WTC11 (cell line): ENCODE measurements around the gene GPC6.

Experiments
- CREM ChIP-seq: sonication (generic); formaldehyde crosslinking; IDR thresholded peaks from 2 replicates; pipeline ENCODE4 v1.8.1; 2022; ENCODE audit warnings: mild to moderate bottlenecking, missing genetic modification reagents, moderate library complexity
- FOXK1 ChIP-seq: sonication (generic); formaldehyde crosslinking; IDR thresholded peaks from 2 replicates; pipeline ENCODE4 v1.8.0; 2022; ENCODE audit warnings: mild to moderate bottlenecking, moderate library complexity, missing genetic modification reagents
- MAX ChIP-seq: sonication (generic); formaldehyde crosslinking; IDR thresholded peaks from 2 replicates; pipeline ENCODE4 v1.8.0; 2022; ENCODE audit warnings: mild to moderate bottlenecking, missing genetic modification reagents
- NFYB ChIP-seq: sonication (generic); formaldehyde crosslinking; conservative IDR thresholded peaks from 2 replicates; pipeline ENCODE4 v1.8.0; 2022; ENCODE audit warnings: low read depth, missing genetic modification reagents
- SP1 ChIP-seq: sonication (generic); formaldehyde crosslinking; conservative IDR thresholded peaks from 2 replicates; pipeline ENCODE4 v1.8.1; 2022; ENCODE audit warnings: missing genetic modification reagents
- TCF7 ChIP-seq: sonication (generic); formaldehyde crosslinking; IDR thresholded peaks from 2 replicates; pipeline ENCODE4 v1.8.0; 2022; ENCODE audit warnings: mild to moderate bottlenecking, low read depth, missing genetic modification reagents, moderate library complexity
- ZNF121 ChIP-seq: sonication (generic); formaldehyde crosslinking; IDR thresholded peaks from 2 replicates; pipeline ENCODE4 v1.8.0; 2023; ENCODE audit warnings: missing genetic modification reagents
- ZNF317 ChIP-seq: sonication (generic); formaldehyde crosslinking; IDR thresholded peaks from 2 replicates; pipeline ENCODE4 v1.8.1; 2023; ENCODE audit warnings: low read depth, mild to moderate bottlenecking, moderate library complexity, missing genetic modification reagents, borderline replicate concordance
- TF ChIP-seq, protein P1 (sequence below): fragments of 200-600 bp; IDR thresholded peaks from 2 replicates; pipeline ENCODE4 v1.8.0; 2022; ENCODE audit warnings: antibody characterized with exemption
- TF ChIP-seq, protein P2 (sequence below): sonication (generic); formaldehyde crosslinking; IDR thresholded peaks from 2 replicates; pipeline ENCODE4 v1.8.1; 2022; ENCODE audit warnings: mild to moderate bottlenecking, moderate library complexity, missing genetic modification reagents
- TF ChIP-seq, protein P3 (sequence below): sonication (generic); formaldehyde crosslinking; IDR thresholded peaks from 2 replicates; pipeline ENCODE4 v1.8.0; 2022; ENCODE audit warnings: mild to moderate bottlenecking, missing genetic modification reagents
- TF ChIP-seq, protein P4 (sequence below): sonication (generic); formaldehyde crosslinking; IDR thresholded peaks from 2 replicates; pipeline ENCODE4 v1.8.1; 2022; ENCODE audit warnings: missing genetic modification reagents, borderline replicate concordance
- TF ChIP-seq, protein P5 (sequence below): sonication (generic); formaldehyde crosslinking; IDR thresholded peaks from 2 replicates; pipeline ENCODE4 v1.8.1; 2022; ENCODE audit warnings: low read depth, missing genetic modification reagents, borderline replicate concordance

- TF ChIP-seq, protein P1, sequence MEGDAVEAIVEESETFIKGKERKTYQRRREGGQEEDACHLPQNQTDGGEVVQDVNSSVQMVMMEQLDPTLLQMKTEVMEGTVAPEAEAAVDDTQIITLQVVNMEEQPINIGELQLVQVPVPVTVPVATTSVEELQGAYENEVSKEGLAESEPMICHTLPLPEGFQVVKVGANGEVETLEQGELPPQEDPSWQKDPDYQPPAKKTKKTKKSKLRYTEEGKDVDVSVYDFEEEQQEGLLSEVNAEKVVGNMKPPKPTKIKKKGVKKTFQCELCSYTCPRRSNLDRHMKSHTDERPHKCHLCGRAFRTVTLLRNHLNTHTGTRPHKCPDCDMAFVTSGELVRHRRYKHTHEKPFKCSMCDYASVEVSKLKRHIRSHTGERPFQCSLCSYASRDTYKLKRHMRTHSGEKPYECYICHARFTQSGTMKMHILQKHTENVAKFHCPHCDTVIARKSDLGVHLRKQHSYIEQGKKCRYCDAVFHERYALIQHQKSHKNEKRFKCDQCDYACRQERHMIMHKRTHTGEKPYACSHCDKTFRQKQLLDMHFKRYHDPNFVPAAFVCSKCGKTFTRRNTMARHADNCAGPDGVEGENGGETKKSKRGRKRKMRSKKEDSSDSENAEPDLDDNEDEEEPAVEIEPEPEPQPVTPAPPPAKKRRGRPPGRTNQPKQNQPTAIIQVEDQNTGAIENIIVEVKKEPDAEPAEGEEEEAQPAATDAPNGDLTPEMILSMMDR = no peak
- TF ChIP-seq TCF7 (CRISPR knock-in tag) (no peak), CREM (CRISPR knock-in tag) (no peak), FOXK1 (CRISPR knock-in tag) (no peak), ZNF317 (no peak), SP1 (no peak), NFYB (CRISPR knock-in tag) (no peak), MAX (CRISPR knock-in tag) (no peak), ZNF121 (CRISPR knock-in tag) (no peak)
- TF ChIP-seq, protein P2, sequence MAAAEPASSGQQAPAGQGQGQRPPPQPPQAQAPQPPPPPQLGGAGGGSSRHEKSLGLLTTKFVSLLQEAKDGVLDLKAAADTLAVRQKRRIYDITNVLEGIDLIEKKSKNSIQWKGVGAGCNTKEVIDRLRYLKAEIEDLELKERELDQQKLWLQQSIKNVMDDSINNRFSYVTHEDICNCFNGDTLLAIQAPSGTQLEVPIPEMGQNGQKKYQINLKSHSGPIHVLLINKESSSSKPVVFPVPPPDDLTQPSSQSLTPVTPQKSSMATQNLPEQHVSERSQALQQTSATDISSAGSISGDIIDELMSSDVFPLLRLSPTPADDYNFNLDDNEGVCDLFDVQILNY (CRISPR knock-in tag) = no peak
- TF ChIP-seq, protein P3, sequence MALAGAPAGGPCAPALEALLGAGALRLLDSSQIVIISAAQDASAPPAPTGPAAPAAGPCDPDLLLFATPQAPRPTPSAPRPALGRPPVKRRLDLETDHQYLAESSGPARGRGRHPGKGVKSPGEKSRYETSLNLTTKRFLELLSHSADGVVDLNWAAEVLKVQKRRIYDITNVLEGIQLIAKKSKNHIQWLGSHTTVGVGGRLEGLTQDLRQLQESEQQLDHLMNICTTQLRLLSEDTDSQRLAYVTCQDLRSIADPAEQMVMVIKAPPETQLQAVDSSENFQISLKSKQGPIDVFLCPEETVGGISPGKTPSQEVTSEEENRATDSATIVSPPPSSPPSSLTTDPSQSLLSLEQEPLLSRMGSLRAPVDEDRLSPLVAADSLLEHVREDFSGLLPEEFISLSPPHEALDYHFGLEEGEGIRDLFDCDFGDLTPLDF (CRISPR knock-in tag) = no peak
- TF ChIP-seq, protein P4, sequence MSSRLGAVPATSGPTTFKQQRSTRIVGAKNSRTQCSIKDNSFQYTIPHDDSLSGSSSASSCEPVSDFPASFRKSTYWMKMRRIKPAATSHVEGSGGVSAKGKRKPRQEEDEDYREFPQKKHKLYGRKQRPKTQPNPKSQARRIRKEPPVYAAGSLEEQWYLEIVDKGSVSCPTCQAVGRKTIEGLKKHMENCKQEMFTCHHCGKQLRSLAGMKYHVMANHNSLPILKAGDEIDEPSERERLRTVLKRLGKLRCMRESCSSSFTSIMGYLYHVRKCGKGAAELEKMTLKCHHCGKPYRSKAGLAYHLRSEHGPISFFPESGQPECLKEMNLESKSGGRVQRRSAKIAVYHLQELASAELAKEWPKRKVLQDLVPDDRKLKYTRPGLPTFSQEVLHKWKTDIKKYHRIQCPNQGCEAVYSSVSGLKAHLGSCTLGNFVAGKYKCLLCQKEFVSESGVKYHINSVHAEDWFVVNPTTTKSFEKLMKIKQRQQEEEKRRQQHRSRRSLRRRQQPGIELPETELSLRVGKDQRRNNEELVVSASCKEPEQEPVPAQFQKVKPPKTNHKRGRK (CRISPR knock-in tag) = no peak
- TF ChIP-seq, protein P5, sequence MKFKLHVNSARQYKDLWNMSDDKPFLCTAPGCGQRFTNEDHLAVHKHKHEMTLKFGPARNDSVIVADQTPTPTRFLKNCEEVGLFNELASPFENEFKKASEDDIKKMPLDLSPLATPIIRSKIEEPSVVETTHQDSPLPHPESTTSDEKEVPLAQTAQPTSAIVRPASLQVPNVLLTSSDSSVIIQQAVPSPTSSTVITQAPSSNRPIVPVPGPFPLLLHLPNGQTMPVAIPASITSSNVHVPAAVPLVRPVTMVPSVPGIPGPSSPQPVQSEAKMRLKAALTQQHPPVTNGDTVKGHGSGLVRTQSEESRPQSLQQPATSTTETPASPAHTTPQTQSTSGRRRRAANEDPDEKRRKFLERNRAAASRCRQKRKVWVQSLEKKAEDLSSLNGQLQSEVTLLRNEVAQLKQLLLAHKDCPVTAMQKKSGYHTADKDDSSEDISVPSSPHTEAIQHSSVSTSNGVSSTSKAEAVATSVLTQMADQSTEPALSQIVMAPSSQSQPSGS (CRISPR knock-in tag) = no peak
Measured at GRCh38 chr13:93649496-93649895, 422.9 kb downstream of the GPC6 start.
